HCT116 (cell line): ENCODE data around the gene RIT1.

Experiments used
- CEBPB ChIP-seq: IDR thresholded peaks from 2 replicates; pipeline ENCODE4 v1.6.1; 2012; ENCODE audit warnings: low read depth
- CTCF ChIP-seq, 3 experiments: fragments of 200-600 bp in 1 of 3; sonication (generic) in 1 of 3; IDR thresholded peaks in 2 of 3; conservative IDR thresholded peaks in 1 of 3; 2 replicates each; pipeline ENCODE4 v1.5.1; 2012 to 2017; ENCODE audit warnings: low read depth in 2 of 3, low read length in 2 of 3, antibody characterized with exemption in 1 of 3, borderline replicate concordance in 1 of 3, control low read depth in 1 of 3, mild to moderate bottlenecking in 1 of 3, mixed read lengths in 1 of 3, mixed run types in 1 of 3, moderate library complexity in 1 of 3; ENCODE audit not compliant: insufficient read depth in 1 of 3
- RAD21 ChIP-seq: IDR thresholded peaks from 2 replicates; pipeline ENCODE4 v1.6.1; 2012; ENCODE audit warnings: low read depth, mild to moderate bottlenecking
- SIN3A ChIP-seq: IDR thresholded peaks from 2 replicates; pipeline ENCODE4 v1.6.1; 2012; ENCODE audit warnings: low read depth
- ZBTB33 ChIP-seq: IDR thresholded peaks from 2 replicates; pipeline ENCODE4 v1.6.1; 2011; ENCODE audit warnings: mild to moderate bottlenecking, low read length, moderate library complexity; ENCODE audit not compliant: insufficient replicate concordance; ENCODE audit errors: extremely low read depth

- no peak for TF ChIP-seq RAD21
- TF ChIP-seq CTCF (IDR thresholded peaks at IDR 0.05 in 2 of 3, conservative IDR thresholded peaks at IDR 0.05 in 1 of 3; ENCODE audit: borderline replicate concordance in 1 of 3, insufficient read depth in 1 of 3, low read depth in 2 of 3, low read length in 2 of 3), result no peak
- TF ChIP-seq CEBPB, result no peak
- no peak for TF ChIP-seq ZBTB33
- no peak for TF ChIP-seq SIN3A
Measured at GRCh38 chr1:155904261-155904660, 6.9 kb downstream of the RIT1 start.
